VCaP (cell line): ENCODE data around the gene OR10X1.

Source experiments
- H3K27ac ChIP-seq: fragments of 450-650 bp; 2 replicates; pipeline ENCODE4 v1.5.1; 2017
- CTCF ChIP-seq: fragments of 450-650 bp; conservative IDR thresholded peaks from 2 replicates; pipeline ENCODE4 v1.5.1; 2017; ENCODE audit warnings: mild to moderate bottlenecking, moderate library complexity

The OR10X1 gene

GRCh38 chr1:158552296-158552695 lies 27.4 kb downstream of the OR10X1 start:
- H3K27ac ChIP-seq, result no peak overlapping the region
- TF ChIP-seq CTCF, result no peak

GRCh38 chr1:158547533-158547932 lies 32.2 kb downstream of the OR10X1 start:
- no peak overlapping the region for H3K27ac ChIP-seq
- TF ChIP-seq CTCF, result no peak

- H3K27ac ChIP-seq, result no peak overlapping the region
- no peak for TF ChIP-seq CTCF
Measured at GRCh38 chr1:158537609-158538008, 42.1 kb downstream of the OR10X1 start.

- no peak overlapping the region for H3K27ac ChIP-seq
- TF ChIP-seq CTCF, result no peak
Measured at GRCh38 chr1:158534496-158534895, 45.2 kb downstream of the OR10X1 start.
